ENCODE results near the gene NAA35.

The NAA35 gene

DNA sequence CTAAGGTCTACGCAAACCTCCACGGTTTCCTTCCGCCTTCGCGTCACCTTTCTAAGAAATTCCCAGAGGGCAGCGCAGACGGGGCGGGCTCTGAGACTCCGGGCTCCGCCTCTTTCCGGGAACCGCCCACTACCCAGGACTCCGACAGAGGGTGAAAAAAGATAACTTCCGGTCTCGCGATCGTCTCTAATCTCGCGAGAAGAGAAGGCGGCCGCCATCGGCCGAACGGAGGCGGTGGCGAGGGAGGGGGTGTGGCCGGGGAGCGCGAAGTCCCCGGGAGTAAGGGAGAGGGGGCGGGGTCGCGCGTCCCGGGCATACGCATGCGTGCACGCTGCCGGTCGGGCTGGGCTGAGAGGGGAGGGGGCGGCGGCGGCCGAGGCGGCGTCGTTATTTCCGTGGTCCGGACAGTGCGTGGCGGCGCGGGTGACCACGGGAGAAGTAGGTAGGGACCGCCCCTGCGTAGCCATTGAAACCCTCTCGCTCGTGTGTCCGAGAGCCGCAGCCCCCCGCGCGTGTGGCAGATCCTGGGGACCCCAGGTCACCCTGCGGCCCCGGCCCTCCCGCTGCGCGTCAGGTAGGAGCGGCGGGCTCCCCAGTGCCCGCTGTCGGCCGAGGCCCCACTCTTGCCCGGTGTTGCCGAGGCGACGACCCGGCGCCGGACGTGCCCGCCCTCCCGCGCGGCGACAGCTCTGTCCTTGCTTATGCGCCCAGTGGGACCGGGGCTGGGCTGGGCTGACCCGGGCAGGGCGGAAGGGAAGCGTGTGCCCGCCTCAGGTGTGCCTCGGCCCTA, at the start of gene NAA35:
Gene NAA35 (plus strand): TSS at position 315 of the 790 bp plus-strand sequence. CDS start 1,014 bp downstream, outside the sequence.
- Mint-ChIP-seq H3K4me3 (peak within 1 kb of the TSS; percentile 83), H3K4me1 (peaks cover 6% of the 10 kb centered on the region), H3K27ac (ENCODE audit: low read depth) (peak within 1 kb of the TSS; percentile 93), H3K9me3 (no peaks in the 10 kb centered on the region), H3K27me3 (no peaks in the 10 kb centered on the region), H3K36me3 (ENCODE audit: insufficient read depth) (peaks cover 14% of the 10 kb centered on the region)
- DNase-seq (ENCODE audit: low spot score in 2 of 2): peak; percentile 99
- ATAC-seq (replicated peaks; ENCODE audit: extremely low read depth, poor library complexity, severe bottlenecking): peak; percentile 91

DNA sequence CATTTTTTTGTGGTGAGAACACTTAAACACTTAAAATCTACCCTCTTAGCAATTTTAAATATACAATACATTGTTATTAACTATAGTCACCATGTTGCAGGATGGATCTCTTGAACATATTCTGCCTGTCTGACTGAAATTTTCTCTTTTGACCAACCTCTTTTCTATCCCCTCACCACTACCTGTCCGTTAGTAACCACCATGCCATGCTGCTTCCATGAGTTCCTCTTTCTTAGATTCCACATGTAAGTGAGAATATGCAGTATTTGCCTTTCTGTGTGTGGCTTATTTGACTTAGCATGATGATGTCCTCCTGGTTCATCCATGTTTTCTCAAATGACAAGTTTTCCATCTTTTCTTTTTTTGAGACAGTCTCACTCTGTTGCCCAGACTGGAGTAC, 48.5 kb upstream of the NAA35 start:
- Mint-ChIP-seq H3K27me3 (no peaks in the 10 kb centered on the region), H3K4me1 (no peaks in the 10 kb centered on the region), H3K4me3 (no peak overlapping the region), H3K36me3 (ENCODE audit: insufficient read depth) (peaks cover 2% of the 10 kb centered on the region), H3K9me3 (peaks cover 5% of the 10 kb centered on the region), H3K27ac (ENCODE audit: low read depth) (no peak overlapping the region)
- DNase-seq (ENCODE audit: low spot score in 2 of 2) (no peak), ATAC-seq (replicated peaks; ENCODE audit: extremely low read depth, poor library complexity, severe bottlenecking) (no peak)

- no peaks in the 10 kb centered on the region for H3K27me3 Mint-ChIP-seq
- no peaks in the 10 kb centered on the region for H3K36me3 Mint-ChIP-seq (ENCODE audit: insufficient read depth)
- ATAC-seq (replicated peaks; ENCODE audit: extremely low read depth, poor library complexity, severe bottlenecking) (no peak), DNase-seq (ENCODE audit: low spot score in 2 of 2) (no peak)
- H3K4me3 Mint-ChIP-seq: no peak overlapping the region
- no peak overlapping the region for H3K27ac Mint-ChIP-seq (ENCODE audit: low read depth)
- H3K9me3 Mint-ChIP-seq: peaks cover 5% of the 10 kb centered on the region
- H3K4me1 Mint-ChIP-seq: no peaks in the 10 kb centered on the region
Measured at GRCh38 chr9:85895685-85896084, 45.3 kb upstream of the NAA35 start.

DNA sequence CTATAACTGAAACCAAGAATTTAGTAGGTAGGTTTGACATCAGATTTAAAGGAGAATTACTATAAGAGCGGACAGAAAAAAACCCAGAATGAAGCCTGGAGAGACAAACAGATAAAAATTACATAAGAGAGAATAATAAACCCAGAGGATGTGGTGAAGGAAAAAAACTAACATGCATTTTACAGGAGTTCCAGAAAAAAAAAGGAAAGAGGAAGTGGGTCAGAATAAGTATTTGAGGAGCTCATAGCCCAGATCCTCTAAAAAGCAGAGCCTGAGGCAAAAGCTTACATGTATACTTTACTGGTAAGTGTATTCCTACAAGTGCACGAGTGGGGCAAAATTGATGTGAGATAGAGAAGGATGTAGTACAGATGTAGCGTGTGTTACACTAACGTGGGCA, 43.1 kb upstream of the NAA35 start:
- no peaks in the 10 kb centered on the region for H3K36me3 Mint-ChIP-seq (ENCODE audit: insufficient read depth)
- ATAC-seq (replicated peaks; ENCODE audit: extremely low read depth, poor library complexity, severe bottlenecking): no peak
- H3K27me3 Mint-ChIP-seq: no peaks in the 10 kb centered on the region
- H3K27ac Mint-ChIP-seq (ENCODE audit: low read depth): peak overlapping the region; percentile 36
- DNase-seq (ENCODE audit: low spot score in 2 of 2): no peak
- no peaks in the 10 kb centered on the region for H3K4me1 Mint-ChIP-seq
- no peak overlapping the region for H3K4me3 Mint-ChIP-seq
- H3K9me3 Mint-ChIP-seq: no peaks in the 10 kb centered on the region

DNA sequence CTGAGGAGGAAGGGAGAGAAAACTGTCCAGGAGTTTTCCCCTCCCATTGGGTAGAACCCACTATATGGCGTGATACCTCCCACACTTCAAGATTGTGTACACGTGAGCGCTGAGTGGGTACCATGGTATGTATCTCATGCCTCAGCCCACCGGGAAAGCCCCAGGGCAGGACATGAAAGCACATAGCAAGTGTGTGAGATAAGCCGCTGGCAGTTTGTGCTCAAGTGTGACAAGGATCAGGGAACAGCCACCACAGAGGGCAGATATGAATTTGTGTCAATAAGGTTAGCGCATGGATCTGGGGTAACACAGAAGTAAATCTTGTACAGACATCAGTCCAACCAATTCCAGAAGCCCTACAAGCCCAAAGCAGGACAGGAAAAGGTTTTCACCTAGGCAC, 42.6 kb upstream of the NAA35 start:
- H3K27me3 Mint-ChIP-seq: no peaks in the 10 kb centered on the region
- no peak for ATAC-seq (replicated peaks; ENCODE audit: extremely low read depth, poor library complexity, severe bottlenecking)
- no peaks in the 10 kb centered on the region for H3K4me1 Mint-ChIP-seq
- H3K4me3 Mint-ChIP-seq: no peak overlapping the region
- no peak overlapping the region for H3K27ac Mint-ChIP-seq (ENCODE audit: low read depth)
- no peaks in the 10 kb centered on the region for H3K36me3 Mint-ChIP-seq (ENCODE audit: insufficient read depth)
- DNase-seq (ENCODE audit: low spot score in 2 of 2): no peak
- H3K9me3 Mint-ChIP-seq: no peaks in the 10 kb centered on the region

- no peak overlapping the region for H3K4me3 Mint-ChIP-seq
- ATAC-seq (replicated peaks; ENCODE audit: extremely low read depth, poor library complexity, severe bottlenecking) (no peak), DNase-seq (ENCODE audit: low spot score in 2 of 2) (no peak)
- H3K27ac Mint-ChIP-seq (ENCODE audit: low read depth): no peak overlapping the region
- H3K4me1 Mint-ChIP-seq: no peaks in the 10 kb centered on the region
- H3K27me3 Mint-ChIP-seq: no peaks in the 10 kb centered on the region
- H3K36me3 Mint-ChIP-seq (ENCODE audit: insufficient read depth): no peaks in the 10 kb centered on the region
- no peaks in the 10 kb centered on the region for H3K9me3 Mint-ChIP-seq
Measured at GRCh38 chr9:85899388-85899787, 41.6 kb upstream of the NAA35 start.

DNA sequence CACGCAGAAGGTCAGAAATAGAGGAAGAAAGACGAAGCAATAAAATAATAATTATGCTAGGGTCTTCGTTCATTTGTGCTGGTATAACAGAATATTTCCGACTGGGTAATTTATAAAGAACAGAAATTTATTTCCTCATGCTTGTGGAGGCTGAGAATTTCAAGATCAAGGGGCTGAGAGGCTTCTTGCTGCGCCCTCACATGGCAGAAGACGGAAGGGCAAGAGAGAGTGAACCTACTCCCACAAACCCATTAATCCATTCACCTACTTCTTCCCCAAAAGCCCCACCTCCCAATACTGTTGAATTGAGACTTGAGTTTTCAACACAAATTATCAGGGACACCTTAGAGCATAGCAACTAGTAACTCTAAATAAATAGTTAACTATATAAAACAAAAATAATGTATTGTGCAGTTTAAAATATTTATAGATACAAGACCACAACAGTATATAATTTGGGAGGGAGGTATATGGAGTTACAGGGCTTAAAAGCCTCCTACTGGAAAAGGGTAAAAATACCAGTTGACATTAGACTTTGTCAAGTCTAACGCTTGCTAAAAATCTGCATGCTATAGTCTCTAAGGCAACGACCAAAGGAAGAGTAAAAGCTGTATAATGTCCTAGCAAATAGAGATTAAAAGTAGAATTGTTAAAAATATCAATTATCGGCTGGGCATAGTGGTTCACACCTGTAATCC, 40.3 kb upstream of the NAA35 start:
- DNase-seq (ENCODE audit: low spot score in 2 of 2): peak in 1 of 2 donors; percentile 31
- Mint-ChIP-seq H3K27ac (ENCODE audit: low read depth) (no peak overlapping the region), H3K27me3 (no peaks in the 10 kb centered on the region), H3K36me3 (ENCODE audit: insufficient read depth) (no peaks in the 10 kb centered on the region), H3K4me1 (no peaks in the 10 kb centered on the region), H3K9me3 (no peaks in the 10 kb centered on the region), H3K4me3 (no peak overlapping the region)
- ATAC-seq (replicated peaks; ENCODE audit: extremely low read depth, poor library complexity, severe bottlenecking): no peak

DNA sequence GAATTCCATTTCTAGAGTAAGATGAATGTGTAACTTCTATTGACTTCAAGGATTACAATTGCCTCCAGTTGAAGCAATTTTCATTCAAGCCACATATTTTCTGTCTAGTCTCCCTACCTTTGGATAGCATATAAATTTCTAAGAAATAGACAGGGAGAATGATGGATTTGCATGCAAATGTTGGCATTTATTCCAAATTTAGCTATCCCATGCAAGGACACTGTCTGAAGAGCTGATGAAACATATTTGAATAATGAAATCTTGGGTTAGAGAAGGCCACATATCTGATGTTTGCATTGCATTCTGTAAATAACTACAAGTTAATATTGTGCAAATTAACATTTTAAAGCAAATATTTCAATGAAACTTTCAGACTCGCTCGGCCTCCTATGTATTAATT, 36.0 kb upstream of the NAA35 start:
- Mint-ChIP-seq H3K27ac (ENCODE audit: low read depth) (no peak overlapping the region), H3K4me1 (no peaks in the 10 kb centered on the region), H3K27me3 (no peaks in the 10 kb centered on the region), H3K4me3 (no peak overlapping the region), H3K9me3 (no peaks in the 10 kb centered on the region), H3K36me3 (ENCODE audit: insufficient read depth) (no peaks in the 10 kb centered on the region)
- no peak for DNase-seq (ENCODE audit: low spot score in 2 of 2)
- ATAC-seq (replicated peaks; ENCODE audit: extremely low read depth, poor library complexity, severe bottlenecking): no peak

DNA sequence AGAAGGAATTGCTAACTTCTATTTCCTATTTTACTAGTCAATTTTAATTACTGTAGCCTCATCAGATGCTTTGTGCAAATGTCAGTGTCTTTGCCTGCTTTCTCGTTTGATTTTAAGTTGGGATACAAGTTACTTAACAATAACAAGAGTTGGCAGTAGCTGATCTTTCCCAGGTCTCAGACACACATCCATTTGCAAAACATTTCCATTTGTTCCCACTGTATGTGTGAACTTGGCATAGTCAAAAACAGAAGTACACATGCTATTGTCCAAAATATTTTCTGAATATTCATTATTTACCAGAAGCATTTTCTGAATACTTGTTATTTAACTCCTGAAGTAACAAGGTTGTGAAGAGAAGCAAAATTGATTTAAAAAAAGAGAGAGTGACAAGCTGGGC, 35.0 kb upstream of the NAA35 start:
- Mint-ChIP-seq H3K4me1 (no peaks in the 10 kb centered on the region), H3K36me3 (ENCODE audit: insufficient read depth) (no peaks in the 10 kb centered on the region), H3K27ac (ENCODE audit: low read depth) (no peak overlapping the region), H3K9me3 (no peaks in the 10 kb centered on the region), H3K4me3 (no peak overlapping the region), H3K27me3 (no peaks in the 10 kb centered on the region)
- DNase-seq (ENCODE audit: low spot score in 2 of 2) (no peak), ATAC-seq (replicated peaks; ENCODE audit: extremely low read depth, poor library complexity, severe bottlenecking) (no peak)

DNA sequence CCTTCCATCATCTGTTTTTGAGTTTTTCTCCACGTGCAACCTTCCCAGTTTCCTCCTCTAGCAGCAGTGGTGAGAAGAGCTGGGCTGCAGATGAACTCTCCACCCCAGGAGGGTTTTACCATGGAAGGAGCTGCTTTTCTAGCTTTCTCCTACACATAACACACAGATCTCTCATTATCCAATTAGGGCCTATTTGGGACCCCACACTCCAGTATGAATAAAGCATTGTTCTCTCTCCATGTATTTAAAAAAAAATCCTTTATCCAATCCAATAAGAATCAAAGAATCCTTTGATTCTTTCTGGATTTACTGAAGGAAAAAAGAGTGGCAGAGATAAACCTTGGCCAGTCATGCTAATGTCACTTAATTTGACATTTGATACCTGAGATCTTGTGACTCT, 31.6 kb upstream of the NAA35 start:
- Mint-ChIP-seq H3K9me3 (no peaks in the 10 kb centered on the region), H3K4me3 (no peak overlapping the region), H3K27ac (ENCODE audit: low read depth) (no peak overlapping the region), H3K4me1 (peaks cover 9% of the 10 kb centered on the region), H3K27me3 (peaks cover 10% of the 10 kb centered on the region), H3K36me3 (ENCODE audit: insufficient read depth) (no peaks in the 10 kb centered on the region)
- DNase-seq (ENCODE audit: low spot score in 2 of 2) (no peak), ATAC-seq (replicated peaks; ENCODE audit: extremely low read depth, poor library complexity, severe bottlenecking) (no peak)

- peak overlapping the region; percentile 46 for H3K27ac Mint-ChIP-seq (ENCODE audit: low read depth)
- H3K4me1 Mint-ChIP-seq: peaks cover 13% of the 10 kb centered on the region
- H3K9me3 Mint-ChIP-seq: no peaks in the 10 kb centered on the region
- DNase-seq (ENCODE audit: low spot score in 2 of 2) (no peak), ATAC-seq (replicated peaks; ENCODE audit: extremely low read depth, poor library complexity, severe bottlenecking) (no peak)
- H3K36me3 Mint-ChIP-seq (ENCODE audit: insufficient read depth): no peaks in the 10 kb centered on the region
- H3K4me3 Mint-ChIP-seq: peak overlapping the region; percentile 7
- peaks cover 10% of the 10 kb centered on the region for H3K27me3 Mint-ChIP-seq
Measured at GRCh38 chr9:85914108-85914507, 26.8 kb upstream of the NAA35 start.

DNA sequence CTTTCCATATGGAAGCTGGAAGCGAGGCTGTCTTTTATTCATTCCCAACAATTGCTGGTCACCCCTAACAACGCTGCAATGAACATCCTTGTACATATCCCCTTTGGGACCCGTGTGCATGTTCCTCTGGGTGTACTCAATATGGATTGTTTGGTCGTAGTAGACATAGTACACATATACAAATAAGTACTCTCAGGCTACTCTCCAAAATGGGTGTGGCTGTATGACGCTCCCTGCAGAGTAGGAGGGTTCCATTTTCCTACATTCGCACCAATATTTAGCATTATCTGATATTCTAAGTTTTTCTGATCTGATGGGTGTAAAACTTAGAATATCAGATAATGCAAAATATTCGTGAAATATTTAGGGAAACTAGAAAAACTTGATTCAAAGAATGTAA, 23.2 kb upstream of the NAA35 start:
- Mint-ChIP-seq H3K36me3 (ENCODE audit: insufficient read depth) (no peaks in the 10 kb centered on the region), H3K4me1 (peaks cover 13% of the 10 kb centered on the region), H3K27me3 (no peaks in the 10 kb centered on the region), H3K4me3 (no peak overlapping the region), H3K27ac (ENCODE audit: low read depth) (no peak overlapping the region), H3K9me3 (no peaks in the 10 kb centered on the region)
- ATAC-seq (replicated peaks; ENCODE audit: extremely low read depth, poor library complexity, severe bottlenecking) (no peak), DNase-seq (ENCODE audit: low spot score in 2 of 2) (no peak)

GRCh38 chr9:85925493-85925892, 15.5 kb upstream of the NAA35 start:
- no peaks in the 10 kb centered on the region for H3K4me1 Mint-ChIP-seq
- ATAC-seq (replicated peaks; ENCODE audit: extremely low read depth, poor library complexity, severe bottlenecking): no peak
- no peak for DNase-seq (ENCODE audit: low spot score in 2 of 2)
- no peak overlapping the region for H3K4me3 Mint-ChIP-seq
- H3K9me3 Mint-ChIP-seq: no peaks in the 10 kb centered on the region
- H3K36me3 Mint-ChIP-seq (ENCODE audit: insufficient read depth): no peaks in the 10 kb centered on the region
- no peak overlapping the region for H3K27ac Mint-ChIP-seq (ENCODE audit: low read depth)
- peaks cover 40% of the 10 kb centered on the region for H3K27me3 Mint-ChIP-seq
